Subcutaneous abdominal adipose tissue (tissue), 5 donors: ENCODE data around the gene LCT.

Source experiments
- H3K27ac ChIP-seq: one replicate; pipeline ENCODE4 v1.7.0; 2013; ENCODE audit warnings: low read depth, mild to moderate bottlenecking, inconsistent platforms, low read length, moderate library complexity
- H3K27me3 ChIP-seq, 5 donors: one replicate each; pipeline ENCODE4 v1.7.0; 2013; ENCODE audit warnings: low read length in 5 of 5, inconsistent platforms in 1 of 5; ENCODE audit not compliant: control insufficient read depth in 5 of 5, insufficient read depth in 4 of 5
- H3K36me3 ChIP-seq, 5 donors: one replicate each; pipeline ENCODE4 v1.7.0; 2013; ENCODE audit warnings: low read length in 5 of 5; ENCODE audit not compliant: control insufficient read depth in 5 of 5, insufficient read depth in 5 of 5
- H3K4me1 ChIP-seq, 5 donors: one replicate each; pipeline ENCODE4 v1.7.0; 2013; ENCODE audit warnings: low read length in 5 of 5, mild to moderate bottlenecking in 3 of 5, moderate library complexity in 1 of 5; ENCODE audit not compliant: control insufficient read depth in 5 of 5, insufficient read depth in 5 of 5
- H3K4me3 ChIP-seq, 5 donors: one replicate each; pipeline ENCODE4 v1.7.0; 2013; ENCODE audit warnings: low read length in 5 of 5, low read depth in 1 of 5
- H3K9ac ChIP-seq, 5 donors: one replicate each; pipeline ENCODE4 v1.7.0; 2013; ENCODE audit warnings: low read length in 5 of 5, mild to moderate bottlenecking in 4 of 5, moderate library complexity in 3 of 5
- H3K9me3 ChIP-seq, 5 donors: one replicate each; pipeline ENCODE4 v1.7.0; 2013; ENCODE audit warnings: low read length in 5 of 5; ENCODE audit not compliant: control insufficient read depth in 5 of 5
- donor health status: healthy.
- donor health status: healthy.
- donor health status: healthy.
- donor health status: healthy.
- donor health status: healthy.

LCT gene

DNA sequence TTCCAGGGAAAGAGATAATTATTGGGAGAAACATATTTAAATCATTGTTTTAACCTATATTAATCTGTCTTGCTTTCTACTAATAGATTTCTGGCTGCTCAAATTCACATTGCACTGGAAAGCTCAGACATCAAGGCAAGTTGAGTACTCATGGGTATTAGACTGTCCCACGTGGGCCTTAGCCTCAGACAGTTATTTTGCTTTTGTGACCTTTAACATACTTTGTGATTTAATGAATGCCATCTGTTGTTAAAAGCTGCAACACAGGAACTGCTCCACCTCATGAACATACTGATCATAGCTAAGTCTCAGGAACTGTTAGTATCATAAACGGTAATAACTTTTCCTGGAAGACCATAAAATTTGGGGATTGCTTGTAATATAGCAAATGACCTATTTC is 2.7 kb upstream of the LCT start:
- Histone ChIP-seq H3K27me3 (no peaks in the 10 kb centered on the region), H3K4me3 (no peak overlapping the region), H3K9me3 (no peaks in the 10 kb centered on the region), H3K9ac (peak overlapping the region in 1 of 5 donors; percentile 29), H3K27ac (peak overlapping the region; percentile 47), H3K36me3 (peaks cover 3 to 18% (median 11%) of the 10 kb centered on the region in 5 donors), H3K4me1 (peaks cover 0 to 26% (median 17%) of the 10 kb centered on the region in 5 donors)

DNA sequence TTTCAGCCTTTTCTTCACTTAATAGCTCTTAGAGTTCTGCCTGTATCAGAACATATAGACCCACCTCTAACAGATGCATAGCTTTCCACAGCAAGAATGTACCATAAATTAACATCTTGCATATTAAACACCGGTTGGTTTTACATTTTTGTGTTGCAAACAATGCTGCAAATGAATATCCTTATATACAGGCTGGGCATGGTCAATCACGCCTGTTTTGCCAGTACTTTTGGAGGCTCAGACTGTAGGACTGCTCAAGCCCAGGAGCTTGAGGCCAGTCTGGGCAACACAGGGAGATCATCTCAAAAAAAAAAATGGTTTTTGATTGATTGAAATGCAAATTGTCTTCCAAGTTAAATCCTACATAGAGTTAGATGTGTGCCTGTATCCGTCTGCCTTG is 1.5 kb upstream of the LCT start:
- Histone ChIP-seq H3K4me1 (peaks cover 0 to 26% (median 17%) of the 10 kb centered on the region in 5 donors), H3K9ac (no peak overlapping the region), H3K9me3 (no peaks in the 10 kb centered on the region), H3K4me3 (no peak overlapping the region), H3K36me3 (peaks cover 0 to 9% (median 3%) of the 10 kb centered on the region in 5 donors), H3K27me3 (no peaks in the 10 kb centered on the region), H3K27ac (no peak overlapping the region)

DNA sequence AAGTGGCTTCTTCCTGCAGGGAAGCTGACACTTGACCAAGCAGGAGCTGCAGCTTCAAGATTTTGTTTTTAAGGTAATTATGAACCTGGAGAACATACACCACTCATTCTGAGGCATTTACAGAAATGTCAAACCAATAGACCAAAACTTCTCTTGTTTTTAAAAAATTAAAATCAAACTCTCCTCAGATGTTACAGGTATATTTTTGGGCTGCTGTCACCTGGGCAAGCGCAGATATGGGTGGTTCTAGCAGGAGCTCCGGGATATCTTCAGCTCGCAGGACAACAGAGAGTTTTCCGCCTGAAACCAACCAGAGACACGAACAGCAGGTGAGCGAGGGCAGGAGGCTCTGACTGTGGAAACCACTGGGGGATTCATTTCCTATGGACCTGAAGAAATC is 4.1 kb downstream of the LCT start:
- Histone ChIP-seq H3K36me3 (no peaks in the 10 kb centered on the region), H3K9me3 (no peaks in the 10 kb centered on the region), H3K27me3 (no peaks in the 10 kb centered on the region), H3K27ac (no peak overlapping the region), H3K4me3 (no peak overlapping the region), H3K9ac (no peak overlapping the region), H3K4me1 (no peaks in the 10 kb centered on the region)

DNA sequence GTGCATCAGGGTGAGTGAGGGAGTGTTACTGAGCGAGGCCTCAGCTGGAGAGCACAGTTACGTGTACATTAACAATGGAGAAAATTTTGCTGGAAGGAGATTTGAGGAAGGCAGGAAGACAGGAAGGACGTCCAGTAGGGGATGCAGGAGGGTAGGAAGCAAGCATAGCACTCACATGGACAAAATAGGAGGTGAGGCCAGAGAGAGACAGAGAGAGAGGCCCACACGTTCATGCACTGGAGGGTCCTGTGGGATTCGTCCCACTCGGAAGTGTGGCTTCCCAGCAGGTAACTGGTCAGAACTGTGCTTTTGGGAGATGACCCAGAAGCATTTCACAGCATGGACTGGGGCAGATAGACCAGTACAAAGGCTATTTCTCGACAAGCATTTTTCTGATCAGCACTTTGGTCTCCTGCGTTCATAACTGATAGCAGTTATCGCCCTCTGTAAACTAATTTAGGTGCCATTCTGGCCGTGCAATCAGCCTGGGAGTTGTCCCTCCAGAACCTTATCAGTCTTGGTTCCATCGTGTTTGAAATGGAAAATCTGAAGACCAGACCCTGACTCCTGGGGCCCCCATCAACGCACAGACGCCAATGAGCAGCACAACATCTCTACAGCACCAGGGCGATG is 5.7 kb downstream of the LCT start:
- H3K9me3 ChIP-seq: no peaks in the 10 kb centered on the region
- H3K9ac ChIP-seq: no peak overlapping the region
- no peak overlapping the region for H3K27ac ChIP-seq
- no peaks in the 10 kb centered on the region for H3K27me3 ChIP-seq
- H3K4me3 ChIP-seq: no peak overlapping the region
- H3K36me3 ChIP-seq: no peaks in the 10 kb centered on the region
- no peaks in the 10 kb centered on the region for H3K4me1 ChIP-seq

DNA sequence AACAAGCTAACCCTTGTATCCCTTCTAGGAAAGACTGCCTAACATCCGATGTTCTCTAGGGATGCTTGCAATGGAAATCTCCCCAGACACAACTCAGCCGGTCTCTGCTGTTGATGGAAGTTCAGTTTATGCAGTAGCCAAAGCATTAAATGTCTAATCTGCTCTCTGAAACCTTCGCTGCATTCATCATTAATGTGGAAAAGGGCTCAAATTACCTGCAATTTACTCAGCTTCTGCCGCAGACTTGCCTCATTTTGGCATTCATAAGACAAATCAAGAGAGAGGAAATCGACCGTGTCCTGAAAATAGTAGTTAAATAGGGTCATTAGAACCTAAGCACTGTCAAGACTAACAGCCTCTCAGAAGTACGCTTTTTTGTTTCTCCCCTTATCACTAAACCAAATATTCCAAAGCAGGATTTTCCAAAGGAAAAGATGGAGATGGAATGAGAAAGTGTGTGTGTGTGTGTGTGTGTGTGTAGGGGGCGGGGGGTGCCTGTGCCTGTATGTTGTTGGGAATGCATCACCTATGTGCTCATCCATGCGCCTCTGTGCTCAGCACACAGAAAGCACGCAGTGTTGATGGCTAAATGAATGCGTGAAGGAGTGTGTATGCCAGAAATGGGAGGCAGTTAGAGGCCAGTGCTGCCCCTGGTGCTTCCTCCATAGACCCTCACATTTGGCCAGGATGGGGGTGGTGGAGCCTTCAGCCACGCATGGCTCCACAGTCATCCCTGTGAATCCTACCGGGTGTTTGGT is 7.4 kb downstream of the LCT start:
- Histone ChIP-seq H3K27me3 (peaks cover 0 to 2% (median 0%) of the 10 kb centered on the region in 5 donors), H3K36me3 (no peaks in the 10 kb centered on the region), H3K9ac (no peak overlapping the region), H3K4me1 (peaks cover 0 to 10% (median 0%) of the 10 kb centered on the region in 5 donors), H3K9me3 (no peaks in the 10 kb centered on the region), H3K27ac (no peak overlapping the region), H3K4me3 (no peak overlapping the region)

DNA sequence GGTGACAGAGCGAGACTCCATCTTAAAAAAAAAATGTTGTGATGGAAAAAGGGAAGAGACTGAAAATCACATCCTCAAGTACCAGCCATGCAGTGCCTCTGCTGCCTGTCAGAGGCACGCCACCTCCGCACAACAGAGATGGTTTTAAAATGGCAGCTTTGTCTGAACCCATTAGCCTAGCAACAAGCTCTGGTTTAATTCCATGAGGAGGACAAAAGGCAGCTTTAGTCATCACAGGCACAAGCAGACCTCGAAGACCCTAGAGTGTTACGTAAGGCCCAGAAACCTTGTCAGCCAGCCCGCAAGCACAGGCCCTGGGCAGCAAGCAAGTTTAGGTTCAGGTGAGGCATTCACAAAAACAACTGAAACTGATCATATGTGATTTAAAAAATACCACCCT is 10.4 kb downstream of the LCT start:
- Histone ChIP-seq H3K36me3 (no peaks in the 10 kb centered on the region), H3K9me3 (peaks cover 0 to 11% (median 9%) of the 10 kb centered on the region in 5 donors), H3K4me1 (peaks cover 0 to 10% (median 0%) of the 10 kb centered on the region in 5 donors), H3K4me3 (no peak overlapping the region), H3K27ac (no peak overlapping the region), H3K9ac (no peak overlapping the region), H3K27me3 (peaks cover 0 to 2% (median 0%) of the 10 kb centered on the region in 5 donors)

DNA sequence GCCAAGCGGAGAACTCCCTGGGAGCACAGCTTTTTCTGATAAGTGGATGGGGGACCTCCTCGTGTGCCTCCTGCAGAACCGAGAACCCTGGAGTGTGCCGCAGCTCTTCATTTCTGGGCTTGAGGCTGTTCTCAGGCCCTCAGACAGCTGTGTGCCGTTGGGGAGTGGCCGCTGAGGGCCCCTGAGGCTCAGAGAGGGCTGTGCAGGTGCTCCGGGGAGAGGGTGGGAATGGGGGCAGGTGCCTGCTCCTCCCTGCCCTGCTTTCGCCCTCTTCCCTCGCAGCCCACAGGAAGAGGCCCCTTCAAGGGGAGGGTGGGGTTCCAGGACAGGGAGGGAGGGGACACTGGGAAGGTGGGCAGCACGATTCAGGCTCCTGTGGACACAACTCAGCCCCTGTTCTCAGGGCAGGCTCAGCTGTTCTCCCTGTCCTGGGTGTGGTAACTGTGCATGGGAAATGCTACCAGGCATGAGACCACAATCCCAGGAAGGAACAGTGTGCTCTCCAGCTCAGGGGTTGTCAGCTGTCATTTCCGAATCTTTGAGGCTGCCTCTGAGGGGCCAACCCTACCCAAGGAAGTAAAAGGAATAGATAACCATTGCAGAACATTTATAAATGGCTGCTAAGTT is 11.3 kb downstream of the LCT start:
- Histone ChIP-seq H3K27ac (no peak overlapping the region), H3K36me3 (no peaks in the 10 kb centered on the region), H3K9ac (peak overlapping the region in 1 of 5 donors; percentile 23), H3K4me1 (peaks cover 0 to 10% (median 0%) of the 10 kb centered on the region in 5 donors), H3K4me3 (no peak overlapping the region), H3K9me3 (peaks cover 0 to 11% (median 9%) of the 10 kb centered on the region in 5 donors), H3K27me3 (peaks cover 0 to 2% (median 0%) of the 10 kb centered on the region in 5 donors)

DNA sequence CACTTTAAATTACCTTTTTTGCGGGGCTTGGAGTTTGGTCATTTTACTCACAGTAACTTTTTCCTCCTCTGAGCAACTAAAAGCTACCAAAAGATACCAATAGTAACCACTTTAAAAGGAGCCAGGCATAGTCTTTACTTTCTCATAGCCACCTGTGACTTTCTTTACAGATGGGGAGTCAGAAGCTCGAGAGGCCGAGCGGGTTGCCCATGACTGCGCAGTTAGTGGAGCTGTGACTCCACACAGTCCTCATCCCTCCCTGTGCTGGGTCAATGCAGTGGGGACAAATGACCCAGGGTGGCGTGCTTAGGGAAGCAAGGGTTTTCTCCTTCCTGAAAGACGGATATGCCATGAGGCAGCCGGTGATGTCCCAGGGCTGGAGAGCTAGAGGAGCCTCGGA is 11.9 kb downstream of the LCT start:
- Histone ChIP-seq H3K27ac (no peak overlapping the region), H3K4me1 (peaks cover 0 to 10% (median 0%) of the 10 kb centered on the region in 5 donors), H3K9ac (no peak overlapping the region), H3K9me3 (peaks cover 0 to 11% (median 9%) of the 10 kb centered on the region in 5 donors), H3K36me3 (no peaks in the 10 kb centered on the region), H3K4me3 (no peak overlapping the region), H3K27me3 (peaks cover 0 to 5% (median 0%) of the 10 kb centered on the region in 5 donors)

DNA sequence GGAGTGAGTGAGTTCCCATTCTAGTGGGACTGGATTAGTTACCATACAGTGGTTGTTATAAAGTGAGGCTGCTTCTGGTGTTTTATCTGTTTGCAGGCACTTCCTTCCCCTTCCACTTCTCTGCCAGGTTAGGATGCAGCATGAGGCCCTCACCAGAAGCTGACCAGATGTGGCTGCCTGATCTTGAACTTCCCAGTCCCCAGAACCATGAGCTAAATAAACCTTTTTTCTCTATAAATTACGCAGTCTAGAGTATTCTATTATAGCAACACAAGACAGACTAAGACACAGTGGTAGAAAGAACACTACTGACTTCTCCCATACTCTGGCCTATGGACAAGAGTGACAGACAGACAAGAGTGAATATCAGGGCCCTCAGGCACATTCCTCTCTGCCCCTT is 14.1 kb downstream of the LCT start:
- Histone ChIP-seq H3K27me3 (peaks cover 0 to 6% (median 0%) of the 10 kb centered on the region in 5 donors), H3K27ac (no peak overlapping the region), H3K36me3 (no peaks in the 10 kb centered on the region), H3K9ac (no peak overlapping the region), H3K4me1 (peaks cover 0 to 10% (median 0%) of the 10 kb centered on the region in 5 donors), H3K9me3 (peaks cover 0 to 13% (median 10%) of the 10 kb centered on the region in 5 donors), H3K4me3 (no peak overlapping the region)

DNA sequence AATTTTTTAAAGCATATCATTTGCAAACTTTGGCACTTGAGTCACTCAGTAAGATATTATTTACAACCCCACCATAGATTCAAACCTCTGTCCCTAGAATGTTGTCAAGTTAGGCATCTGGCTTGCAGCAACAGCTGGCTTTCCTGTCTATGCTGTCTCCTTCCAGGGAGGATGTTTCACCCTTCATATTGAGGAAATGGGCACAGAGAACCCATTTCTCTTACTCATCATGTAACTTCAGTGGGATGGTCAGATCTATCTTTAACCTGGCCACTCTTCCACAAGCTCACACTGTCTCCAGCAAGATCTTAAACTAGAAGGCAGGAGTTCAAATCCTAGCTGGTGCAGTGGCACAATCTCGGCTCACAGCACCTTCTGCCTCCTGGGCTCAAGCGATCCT is 15.8 kb downstream of the LCT start:
- peaks cover 0 to 6% (median 0%) of the 10 kb centered on the region in 5 donors for H3K27me3 ChIP-seq
- H3K36me3 ChIP-seq: no peaks in the 10 kb centered on the region
- H3K9ac ChIP-seq: no peak overlapping the region
- peaks cover 0 to 10% (median 0%) of the 10 kb centered on the region in 5 donors for H3K4me1 ChIP-seq
- peaks cover 0 to 13% (median 10%) of the 10 kb centered on the region in 5 donors for H3K9me3 ChIP-seq
- H3K27ac ChIP-seq: no peak overlapping the region
- H3K4me3 ChIP-seq: no peak overlapping the region
